ENCODE data around the gene LSS. TPM values are rescaled to one million over a fixed set of nuclear protein-coding genes. Genes with fewer than 3 reads are reported as not detected.

Gene LSS
- total RNA-seq, 2 donors from 2014 or later, result 38.9 to 68.9 TPM

GRCh38 chr21:46264046-46264689 lies 35.6 kb upstream of the LSS start:
- intact Hi-C loops (cut with DNase I), result no loop called here
- H3K9me3 ChIP-seq, result no peaks in the 10 kb centered on the region
- H3K4me3 ChIP-seq, result no peak overlapping the region
- no peak for DNase-seq
- peaks cover 27 to 43% of the 10 kb centered on the region in 2 donors for H3K36me3 ChIP-seq (replicated peaks in 1 of 2; ENCODE audit: insufficient read depth in 1 of 2, low read depth in 2 of 2)
- WGBS, 2 donors, result 94 to 97% methylated on average over 15 to 22 of the region's 22 CpGs
- H3K27ac ChIP-seq, result no peak overlapping the region
- TF ChIP-seq POLR2A (IDR thresholded peaks at IDR 0.05) (no peak), CTCF (IDR thresholded peaks at IDR 0.05) (no peak)
- H3K4me1 ChIP-seq, result no peaks in the 10 kb centered on the region
- no peaks in the 10 kb centered on the region for H3K27me3 ChIP-seq
- ATAC-seq, result no peak

- no peak for DNase-seq
- no peak for TF ChIP-seq CTCF (IDR thresholded peaks at IDR 0.05)
- no peak for TF ChIP-seq POLR2A (IDR thresholded peaks at IDR 0.05)
- H3K4me3 ChIP-seq, result no peak overlapping the region
- intact Hi-C loops (cut with DNase I), result no loop called here
- ATAC-seq, result no peak
- H3K9me3 ChIP-seq, result no peaks in the 10 kb centered on the region
- H3K27ac ChIP-seq, result no peak overlapping the region
- peaks cover 26 to 60% of the 10 kb centered on the region in 2 donors for H3K36me3 ChIP-seq (replicated peaks in 1 of 2; ENCODE audit: insufficient read depth in 1 of 2, low read depth in 2 of 2)
- H3K27me3 ChIP-seq, result no peaks in the 10 kb centered on the region
- no peaks in the 10 kb centered on the region for H3K4me1 ChIP-seq
- WGBS, 2 donors, result 85 to 90% methylated on average over 18 of the region's 18 CpGs
These were observed 28.0 kb upstream of the LSS start for GRCh38 chr21:46256501-46256994.

GRCh38 chr21:46255758-46256337 lies 27.3 kb upstream of the LSS start:
- 94 to 95% methylated on average over 6 of the region's 6 CpGs for WGBS, 2 donors
- no peaks in the 10 kb centered on the region for H3K9me3 ChIP-seq
- DNase-seq (no peak), ATAC-seq (no peak)
- H3K27ac ChIP-seq, result no peak overlapping the region
- H3K4me3 ChIP-seq, result no peak overlapping the region
- no peak for TF ChIP-seq CTCF (IDR thresholded peaks at IDR 0.05)
- no peak for TF ChIP-seq POLR2A (IDR thresholded peaks at IDR 0.05)
- H3K4me1 ChIP-seq, result no peaks in the 10 kb centered on the region
- no peaks in the 10 kb centered on the region for H3K27me3 ChIP-seq
- H3K36me3 ChIP-seq (replicated peaks in 1 of 2; ENCODE audit: insufficient read depth in 1 of 2, low read depth in 2 of 2), result peaks cover 23 to 60% of the 10 kb centered on the region in 2 donors
- intact Hi-C loops (cut with DNase I), result no loop called here

GRCh38 chr21:46255166-46255565 lies 26.6 kb upstream of the LSS start:
- WGBS, 2 donors, result 90 to 92% methylated on average over 11 of the region's 11 CpGs
- TF ChIP-seq CTCF (IDR thresholded peaks at IDR 0.05) (no peak), POLR2A (IDR thresholded peaks at IDR 0.05) (no peak)
- Histone ChIP-seq H3K4me3 (no peak overlapping the region), H3K27ac (no peak overlapping the region), H3K36me3 (replicated peaks in 1 of 2; ENCODE audit: insufficient read depth in 1 of 2, low read depth in 2 of 2) (peaks cover 17 to 61% of the 10 kb centered on the region in 2 donors), H3K27me3 (no peaks in the 10 kb centered on the region), H3K4me1 (no peaks in the 10 kb centered on the region), H3K9me3 (no peaks in the 10 kb centered on the region)
- ATAC-seq, result no peak
- intact Hi-C loops (cut with DNase I), result no loop called here
- DNase-seq, result no peak
